Gastroesophageal sphincter (tissue), 4 donors: ENCODE measurements around the gene TMCC1. TPM values are rescaled to one million over a fixed set of nuclear protein-coding genes. Genes with fewer than 3 reads are reported as not detected.

Experiments
- ATAC-seq: fragments of 150-250 bp; one replicate; pipeline ENCODE4 v1.9.1; 2016; ENCODE audit warnings: mild to moderate bottlenecking, moderate library complexity
- H3K27ac ChIP-seq, 4 donors: fragments of 200-600 bp; sonication (generic) in 3 of 4; 1 replicate in 3 of 4; 2 replicates in 1 of 4; pipeline ENCODE4 v1.5.1; 2016 to 2019
- H3K27me3 ChIP-seq: fragments of 200-600 bp; sonication (generic); one replicate; pipeline ENCODE4 v1.5.1; 2019
- H3K36me3 ChIP-seq, 2 donors: fragments of 200-600 bp; sonication (generic); one replicate each; pipeline ENCODE4 v1.5.1; 2019; ENCODE audit warnings: control low read depth in 1 of 2
- H3K4me1 ChIP-seq, 3 donors: fragments of 200-600 bp; sonication (generic); 1 replicate in 2 of 3; 2 replicates in 1 of 3; pipeline ENCODE4 v1.5.1; 2016 to 2019; ENCODE audit warnings: control low read depth in 2 of 3
- H3K4me3 ChIP-seq, 2 donors: fragments of 200-600 bp; sonication (generic); one replicate each; pipeline ENCODE4 v1.5.1; 2019; ENCODE audit warnings: mild to moderate bottlenecking in 1 of 2, moderate library complexity in 1 of 2
- H3K9me3 ChIP-seq, 3 donors: fragments of 200-600 bp; sonication (generic); one replicate each; pipeline ENCODE4 v1.5.1; 2017 to 2019; ENCODE audit warnings: control low read depth in 2 of 3
- EP300 ChIP-seq: sonication (generic); formaldehyde crosslinking; IDR thresholded peaks from one replicate; pipeline ENCODE4 v1.6.1; 2017; ENCODE audit warnings: antibody characterized with exemption, mild to moderate bottlenecking
- POLR2A ChIP-seq, 2 donors: fragments of 450-650 bp; IDR thresholded peaks; one replicate each; pipeline ENCODE4 v1.6.1; 2017; ENCODE audit warnings: antibody characterized with exemption in 2 of 2, mild to moderate bottlenecking in 2 of 2, moderate library complexity in 1 of 2
- POLR2AphosphoS5 ChIP-seq: sonication (generic); formaldehyde crosslinking; IDR thresholded peaks from one replicate; pipeline ENCODE4 v1.6.1; 2017; ENCODE audit warnings: antibody characterized with exemption
- WGBS, 2 donors: methylation state at CpG; one replicate each; pipeline ENCODE4 v1.1.5; 2018; ENCODE audit warnings: low coverage in 1 of 2; 5-methylcytosine and 5-hydroxymethylcytosine counted together
- total RNA-seq, 4 donors: library from RNA; depleted of rRNA; stranded (reverse); fragments of >200 nt; gene quantifications; one replicate each; pipeline ENCODE4 v1.1.0, GENCODE V29; 2016
- TF ChIP-seq, protein P1 (sequence below), 4 experiments: fragments of 200-600 bp in 2 of 4; fragments of 450-650 bp in 2 of 4; sonication (generic) in 1 of 4; IDR thresholded peaks; one replicate each; pipeline ENCODE4 v1.5.1; 2017 to 2019; ENCODE audit warnings: antibody characterized with exemption in 4 of 4, mild to moderate bottlenecking in 2 of 4, moderate library complexity in 2 of 4

The TMCC1 gene
- total RNA-seq, 4 donors from 2014 or later: 20.3 to 32.7 (median 28.1) TPM

DNA sequence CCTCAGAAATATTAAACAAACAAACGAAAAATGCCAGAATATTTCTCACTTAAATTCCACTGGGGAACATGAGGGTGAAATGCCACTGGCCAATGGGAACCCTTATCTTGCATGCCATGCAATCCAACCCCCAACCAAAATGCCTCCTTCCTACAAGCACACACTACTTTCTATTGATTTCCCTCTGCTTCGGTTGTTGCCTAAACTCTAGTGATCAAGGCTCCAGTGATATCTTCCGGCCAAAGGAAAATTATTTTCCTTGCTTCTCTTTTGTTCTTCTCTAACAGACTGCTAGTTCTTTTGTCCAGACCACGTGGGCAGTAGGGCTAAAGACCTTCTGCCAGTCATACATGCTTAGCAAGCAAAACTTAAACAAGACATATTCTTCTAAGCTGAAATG is 115.7 kb downstream of the TMCC1 start:
- Histone ChIP-seq H3K4me3 (no peak overlapping the region), H3K27me3 (no peaks in the 10 kb centered on the region), H3K4me1 (peaks cover 0 to 16% (median 0%) of the 10 kb centered on the region in 3 donors), H3K36me3 (no peaks in the 10 kb centered on the region), H3K27ac (no peak overlapping the region), H3K9me3 (no peaks in the 10 kb centered on the region)
- TF ChIP-seq POLR2AphosphoS5: no peak
- TF ChIP-seq EP300: no peak
- TF ChIP-seq POLR2A (IDR thresholded peaks at IDR 0.05): no peak
- TF ChIP-seq, protein P1, sequence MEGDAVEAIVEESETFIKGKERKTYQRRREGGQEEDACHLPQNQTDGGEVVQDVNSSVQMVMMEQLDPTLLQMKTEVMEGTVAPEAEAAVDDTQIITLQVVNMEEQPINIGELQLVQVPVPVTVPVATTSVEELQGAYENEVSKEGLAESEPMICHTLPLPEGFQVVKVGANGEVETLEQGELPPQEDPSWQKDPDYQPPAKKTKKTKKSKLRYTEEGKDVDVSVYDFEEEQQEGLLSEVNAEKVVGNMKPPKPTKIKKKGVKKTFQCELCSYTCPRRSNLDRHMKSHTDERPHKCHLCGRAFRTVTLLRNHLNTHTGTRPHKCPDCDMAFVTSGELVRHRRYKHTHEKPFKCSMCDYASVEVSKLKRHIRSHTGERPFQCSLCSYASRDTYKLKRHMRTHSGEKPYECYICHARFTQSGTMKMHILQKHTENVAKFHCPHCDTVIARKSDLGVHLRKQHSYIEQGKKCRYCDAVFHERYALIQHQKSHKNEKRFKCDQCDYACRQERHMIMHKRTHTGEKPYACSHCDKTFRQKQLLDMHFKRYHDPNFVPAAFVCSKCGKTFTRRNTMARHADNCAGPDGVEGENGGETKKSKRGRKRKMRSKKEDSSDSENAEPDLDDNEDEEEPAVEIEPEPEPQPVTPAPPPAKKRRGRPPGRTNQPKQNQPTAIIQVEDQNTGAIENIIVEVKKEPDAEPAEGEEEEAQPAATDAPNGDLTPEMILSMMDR (IDR thresholded peaks at IDR 0.05): no peak
- ATAC-seq: no peak
- 58 to 78% methylated on average over 4 of the region's 4 CpGs for WGBS, 2 donors

DNA sequence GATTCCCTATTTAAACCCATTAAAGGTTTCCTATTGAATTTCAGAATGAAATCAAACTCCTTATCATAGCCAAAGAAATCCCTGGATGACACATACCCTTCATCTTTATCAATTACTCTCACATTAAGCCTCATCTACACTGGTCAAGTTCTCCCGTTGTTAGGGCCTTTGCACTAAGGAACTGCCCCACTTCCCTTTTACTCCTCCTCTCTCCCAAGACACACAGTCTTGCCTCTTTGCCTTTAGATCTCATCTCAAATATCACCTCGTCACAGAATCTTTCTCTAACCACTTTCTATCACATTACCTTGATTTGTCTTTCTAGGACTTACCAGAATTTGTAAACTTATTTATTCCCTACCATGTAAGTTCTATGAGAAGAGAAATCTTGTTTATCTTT is 117.6 kb downstream of the TMCC1 start:
- Histone ChIP-seq H3K27me3 (no peaks in the 10 kb centered on the region), H3K27ac (no peak overlapping the region), H3K36me3 (no peaks in the 10 kb centered on the region), H3K4me3 (no peak overlapping the region), H3K4me1 (peaks cover 0 to 16% (median 0%) of the 10 kb centered on the region in 3 donors), H3K9me3 (no peaks in the 10 kb centered on the region)
- WGBS, 2 donors: 88 to 94% methylated on average over 2 of the region's 2 CpGs
- TF ChIP-seq POLR2AphosphoS5: no peak
- TF ChIP-seq, protein P1 (IDR thresholded peaks at IDR 0.05): no peak
- TF ChIP-seq EP300: no peak
- TF ChIP-seq POLR2A (IDR thresholded peaks at IDR 0.05): no peak
- ATAC-seq: no peak

DNA sequence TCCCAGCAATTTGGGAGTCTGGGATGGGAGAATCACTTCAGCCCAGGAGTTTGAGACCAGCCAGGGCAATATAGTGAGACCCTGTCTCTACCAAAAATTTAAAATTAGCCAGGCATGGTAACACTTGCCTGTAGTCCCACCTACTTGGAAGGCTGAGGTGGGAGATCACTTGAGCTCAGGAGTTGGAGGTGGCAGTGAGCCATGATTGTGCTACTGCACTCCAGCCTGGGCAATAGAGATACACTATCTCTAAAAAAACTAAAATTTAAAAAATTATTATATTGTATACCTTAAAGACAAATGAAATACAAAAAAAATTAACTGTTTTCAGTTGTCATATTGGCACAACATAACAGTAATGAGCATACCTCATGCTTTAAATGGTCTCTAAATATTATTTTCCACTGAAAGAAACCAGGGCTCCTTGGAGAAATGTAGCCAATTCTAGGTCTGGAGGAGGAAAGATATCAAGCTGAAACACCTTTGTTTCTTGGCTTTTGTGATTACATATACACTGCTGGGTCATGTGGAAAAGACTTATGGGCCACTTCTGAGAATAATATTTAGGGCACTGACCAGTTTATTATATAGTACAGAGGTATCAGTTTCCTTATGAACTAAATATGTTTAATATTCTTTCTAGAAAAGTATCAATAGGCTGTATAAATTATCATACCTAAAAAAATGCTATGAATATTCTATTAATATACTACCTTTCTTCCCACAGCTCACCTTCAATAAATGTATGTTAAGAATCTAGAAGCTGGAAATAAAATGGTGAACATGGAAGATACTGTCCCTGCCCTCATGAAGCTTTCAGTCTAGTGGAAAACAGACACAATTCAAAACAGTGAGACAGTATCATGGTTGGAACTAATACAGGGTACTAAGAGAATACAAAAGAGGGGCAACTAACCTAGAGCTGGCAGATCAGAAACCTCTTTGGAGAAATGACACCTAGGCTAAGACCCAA is 119.5 kb downstream of the TMCC1 start:
- no peaks in the 10 kb centered on the region for H3K27me3 ChIP-seq

DNA sequence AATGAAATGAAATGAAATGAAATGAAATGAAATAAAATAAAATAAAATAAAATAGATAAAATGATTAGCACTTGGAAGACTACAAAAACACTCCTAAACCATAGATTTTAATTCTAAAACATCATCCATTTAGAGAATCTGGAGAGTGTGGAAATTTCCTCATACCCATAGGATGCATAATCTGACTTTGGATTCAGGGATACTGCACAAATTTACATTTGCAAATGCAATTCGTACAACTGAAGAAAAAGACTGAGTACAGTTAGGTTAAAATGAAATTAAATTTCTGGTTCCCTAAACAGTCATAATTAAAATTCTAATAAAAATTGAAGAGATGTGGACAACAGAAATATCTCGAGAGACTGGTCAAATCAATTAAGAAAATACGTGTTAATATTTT is 122.9 kb downstream of the TMCC1 start:
- H3K27me3 ChIP-seq: no peaks in the 10 kb centered on the region
- 92 to 94% methylated on average over 3 of the region's 3 CpGs for WGBS, 2 donors
- TF ChIP-seq POLR2AphosphoS5 (no peak), EP300 (no peak), POLR2A (IDR thresholded peaks at IDR 0.05) (no peak)
- TF ChIP-seq, protein P1 (IDR thresholded peaks at IDR 0.05): no peak
- no peaks in the 10 kb centered on the region for H3K36me3 ChIP-seq
- no peak for ATAC-seq
- no peaks in the 10 kb centered on the region for H3K4me1 ChIP-seq
- no peak overlapping the region for H3K4me3 ChIP-seq
- H3K27ac ChIP-seq: no peak overlapping the region
- no peaks in the 10 kb centered on the region for H3K9me3 ChIP-seq

More for the DNA sequence above, 119.5 kb downstream of the TMCC1 start:
- Histone ChIP-seq H3K27ac (no peak overlapping the region), H3K4me3 (no peak overlapping the region), H3K4me1 (peaks cover 0 to 16% (median 0%) of the 10 kb centered on the region in 3 donors), H3K9me3 (no peaks in the 10 kb centered on the region), H3K36me3 (no peaks in the 10 kb centered on the region)
- no peak for TF ChIP-seq POLR2A (IDR thresholded peaks at IDR 0.05)
- TF ChIP-seq, protein P1 (IDR thresholded peaks at IDR 0.05): no peak
- no peak for TF ChIP-seq POLR2AphosphoS5
- TF ChIP-seq EP300: no peak
- ATAC-seq: no peak

DNA sequence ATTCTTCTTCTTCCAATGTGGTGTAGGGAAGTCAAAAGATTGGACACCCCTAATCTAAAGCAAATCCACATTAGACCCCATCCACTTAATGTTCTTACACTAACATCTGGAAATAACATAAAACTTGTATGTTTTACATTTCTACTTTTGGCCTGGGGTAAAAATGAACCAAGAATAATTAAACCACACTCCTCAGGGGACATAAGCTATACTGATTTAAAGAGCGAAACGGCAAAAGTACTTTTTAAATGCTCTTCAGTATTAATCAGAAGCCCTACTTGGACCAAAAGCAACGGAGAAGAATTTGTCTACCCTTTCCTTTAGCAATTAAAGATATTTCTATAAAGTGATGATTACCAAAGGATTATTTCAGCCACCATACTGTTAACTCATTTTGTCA is 123.9 kb downstream of the TMCC1 start:
- no peak for ATAC-seq
- no peaks in the 10 kb centered on the region for H3K4me1 ChIP-seq
- no peaks in the 10 kb centered on the region for H3K9me3 ChIP-seq
- no peak overlapping the region for H3K27ac ChIP-seq
- no peak for TF ChIP-seq POLR2A (IDR thresholded peaks at IDR 0.05)
- TF ChIP-seq, protein P1 (IDR thresholded peaks at IDR 0.05): no peak
- WGBS, 2 donors: 97 to 100% methylated on average over 3 of the region's 3 CpGs
- no peaks in the 10 kb centered on the region for H3K27me3 ChIP-seq
- H3K36me3 ChIP-seq: no peaks in the 10 kb centered on the region
- H3K4me3 ChIP-seq: no peak overlapping the region
